MM.1S (cell line): Measurements from ENCODE around the gene PGPEP1.
"Not testable (repeated sequence)": the region's sequence is repeated elsewhere in the genome, so short reads cannot be mapped to it uniquely, and the experiment has no call there.

Source experiments
- DNase-seq: peaks from one replicate; pipeline ENCODE4 v3.0.0-alpha.2; 2015
- H2AFZ ChIP-seq: fragments of 300-600 bp; sonication (generic); 2 replicates; pipeline ENCODE4 v1.6.0; 2016; ENCODE audit warnings: antibody characterized with exemption, low read length
- H3F3A ChIP-seq: fragments of 300-600 bp; sonication (generic); 2 replicates; pipeline ENCODE4 v1.6.1; 2016; ENCODE audit warnings: mild to moderate bottlenecking, antibody characterized with exemption, low read length, moderate library complexity, mixed read lengths; ENCODE audit not compliant: insufficient read depth
- H3K27ac ChIP-seq: fragments of 300-600 bp; sonication (generic); 2 replicates; pipeline ENCODE4 v1.5.1; 2016; ENCODE audit warnings: mild to moderate bottlenecking, low read length
- H3K27me3 ChIP-seq: fragments of 300-600 bp; sonication (generic); replicated peaks from 2 replicates; pipeline ENCODE4 v1.6.0; 2016; ENCODE audit warnings: low read length; ENCODE audit not compliant: insufficient read depth
- H3K36me3 ChIP-seq: fragments of 300-600 bp; sonication (generic); replicated peaks from 2 replicates; pipeline ENCODE4 v1.6.1; 2016; ENCODE audit warnings: mild to moderate bottlenecking, low read length, mixed read lengths; ENCODE audit not compliant: insufficient read depth
- H3K4me1 ChIP-seq: fragments of 300-600 bp; sonication (generic); 2 replicates; pipeline ENCODE4 v1.6.1; 2016; ENCODE audit warnings: low read length, mixed read lengths
- H3K4me2 ChIP-seq: fragments of 300-600 bp; sonication (generic); 2 replicates; pipeline ENCODE4 v1.6.0; 2016; ENCODE audit warnings: low read depth, low read length
- H3K4me3 ChIP-seq: fragments of 300-600 bp; sonication (generic); 2 replicates; pipeline ENCODE4 v1.5.1; 2016; ENCODE audit warnings: low read length, mixed read lengths
- H3K79me2 ChIP-seq: fragments of 300-600 bp; sonication (generic); 2 replicates; pipeline ENCODE4 v1.6.1; 2016; ENCODE audit warnings: mixed run types, low read length, mixed read lengths
- H3K9ac ChIP-seq: fragments of 300-600 bp; sonication (generic); 2 replicates; pipeline ENCODE4 v1.6.1; 2016; ENCODE audit warnings: low read length, mixed read lengths
- H3K9me2 ChIP-seq: fragments of 300-600 bp; sonication (generic); replicated peaks from 2 replicates; pipeline ENCODE4 v1.6.1; 2016; ENCODE audit warnings: mild to moderate bottlenecking, low read length, mixed read lengths; ENCODE audit not compliant: insufficient read depth
- H3K9me3 ChIP-seq: fragments of 300-600 bp; sonication (generic); replicated peaks from 2 replicates; pipeline ENCODE4 v1.6.1; 2016; ENCODE audit warnings: mild to moderate bottlenecking, low read length, mixed read lengths; ENCODE audit not compliant: insufficient read depth
- H4K20me1 ChIP-seq: fragments of 300-600 bp; sonication (generic); 2 replicates; pipeline ENCODE4 v1.6.1; 2016; ENCODE audit warnings: mild to moderate bottlenecking, low read length, moderate library complexity, mixed read lengths; ENCODE audit not compliant: insufficient read depth
- CTCF ChIP-seq: fragments of 300-600 bp; sonication (generic); IDR thresholded peaks from 2 replicates; pipeline ENCODE4 v1.5.1; 2016; ENCODE audit warnings: antibody characterized with exemption, low read length, mixed read lengths
- EZH2 ChIP-seq: fragments of 300-600 bp; sonication (generic); optimal IDR thresholded peaks from 2 replicates; pipeline ENCODE3; 2017; ENCODE audit warnings: low read depth, mild to moderate bottlenecking, antibody characterized with exemption, low read length, mixed read lengths
- EZH2phosphoT487 ChIP-seq: fragments of 300-600 bp; sonication (generic); IDR thresholded peaks from 2 replicates; pipeline ENCODE4 v1.6.1; 2018; ENCODE audit warnings: antibody characterized with exemption, low read length

Gene PGPEP1

GRCh38 chr19:18380843-18381242 lies 40.4 kb downstream of the PGPEP1 start:
- Histone ChIP-seq H4K20me1 (no peaks in the 10 kb centered on the region), H3K36me3 (no peaks in the 10 kb centered on the region), H3K27ac (no peak overlapping the region), H3K4me2 (no peak overlapping the region), H3F3A (no peaks in the 10 kb centered on the region), H3K4me1 (no peaks in the 10 kb centered on the region), H2AFZ (no peak overlapping the region), H3K9me2 (no peaks in the 10 kb centered on the region), H3K79me2 (no peaks in the 10 kb centered on the region), H3K4me3 (no peak overlapping the region), H3K9me3 (no peaks in the 10 kb centered on the region), H3K9ac (no peak overlapping the region), H3K27me3 (peaks cover 20% of the 10 kb centered on the region)
- TF ChIP-seq CTCF (no peak), EZH2phosphoT487 (no peak), EZH2 (no peak)
- no peak for DNase-seq

GRCh38 chr19:18383622-18384021 lies 43.2 kb downstream of the PGPEP1 start:
- not testable (repeated sequence) for H3F3A ChIP-seq, H3K79me2 ChIP-seq, H3K9me3 ChIP-seq, H2AFZ ChIP-seq, H3K4me3 ChIP-seq, H3K4me2 ChIP-seq, H3K4me1 ChIP-seq, H4K20me1 ChIP-seq, H3K27ac ChIP-seq, DNase-seq, H3K9me2 ChIP-seq, H3K9ac ChIP-seq, H3K36me3 ChIP-seq
- H3K27me3 ChIP-seq, result peaks cover 45% of the 10 kb centered on the region

GRCh38 chr19:18384775-18385174 lies 44.4 kb downstream of the PGPEP1 start:
- Histone ChIP-seq H3F3A (no peaks in the 10 kb centered on the region), H3K4me1 (0 out of 2 replicates have a peak, but pooled peaks cover 4% of the 10 kb centered on the region), H3K27ac (no peak overlapping the region), H3K79me2 (no peaks in the 10 kb centered on the region), H3K27me3 (peaks cover 56% of the 10 kb centered on the region), H3K36me3 (no peaks in the 10 kb centered on the region), H3K9ac (no peak overlapping the region), H4K20me1 (no peaks in the 10 kb centered on the region), H2AFZ (no peak overlapping the region), H3K9me3 (no peaks in the 10 kb centered on the region), H3K4me2 (no peak overlapping the region), H3K4me3 (no peak overlapping the region), H3K9me2 (no peaks in the 10 kb centered on the region)
- no peak for DNase-seq
- no peak for TF ChIP-seq EZH2
- no peak for TF ChIP-seq CTCF
- no peak for TF ChIP-seq EZH2phosphoT487

- no peaks in the 10 kb centered on the region for H3F3A ChIP-seq
- H3K36me3 ChIP-seq, result no peaks in the 10 kb centered on the region
- no peaks in the 10 kb centered on the region for H3K79me2 ChIP-seq
- H3K4me1 ChIP-seq, result 0 out of 2 replicates have a peak, but pooled peaks cover 4% of the 10 kb centered on the region
- DNase-seq, result no peak
- no peaks in the 10 kb centered on the region for H3K9me3 ChIP-seq
- no peak overlapping the region for H2AFZ ChIP-seq
- TF ChIP-seq EZH2, result no peak
- TF ChIP-seq EZH2phosphoT487, result no peak
- no peak for TF ChIP-seq CTCF
- H3K27me3 ChIP-seq, result peaks cover 62% of the 10 kb centered on the region
- H3K4me3 ChIP-seq, result no peak overlapping the region
- no peak overlapping the region for H3K9ac ChIP-seq
- no peak overlapping the region for H3K4me2 ChIP-seq
- no peak overlapping the region for H3K27ac ChIP-seq
- H4K20me1 ChIP-seq, result no peaks in the 10 kb centered on the region
- H3K9me2 ChIP-seq, result no peaks in the 10 kb centered on the region
These were observed 44.9 kb downstream of the PGPEP1 start for GRCh38 chr19:18385359-18385674.
